Neural progenitor cell (in vitro differentiated cells): Measurements from ENCODE around the gene CAMKMT. TPM values are rescaled to one million over a fixed set of nuclear protein-coding genes. Genes with fewer than 3 reads are reported as not detected.

Experiments used
- DNase-seq: peaks from one replicate; pipeline ENCODE4 v3.0.0-alpha.2; 2016; ENCODE audit warnings: low spot score
- H2AFZ ChIP-seq: fragments of 200-600 bp; sonication (generic); replicated peaks from 2 replicates; pipeline ENCODE4 v1.6.1; 2016; ENCODE audit warnings: antibody characterized with exemption
- H3F3A ChIP-seq: fragments of 200-600 bp; sonication (generic); 2 replicates; pipeline ENCODE4 v1.6.1; 2016; ENCODE audit warnings: antibody characterized with exemption, low read depth
- H3K27ac ChIP-seq: fragments of 200-600 bp; sonication (generic); 2 replicates; pipeline ENCODE4 v1.5.1; 2016; ENCODE audit warnings: mild to moderate bottlenecking
- H3K27me3 ChIP-seq: fragments of 200-600 bp; sonication (generic); 2 replicates; pipeline ENCODE4 v1.6.1; 2016; ENCODE audit warnings: mild to moderate bottlenecking, moderate library complexity
- H3K36me3 ChIP-seq: fragments of 200-600 bp; sonication (generic); 2 replicates; pipeline ENCODE4 v1.5.1; 2016
- H3K4me1 ChIP-seq: fragments of 200-600 bp; sonication (generic); 2 replicates; pipeline ENCODE4 v1.6.1; 2016; ENCODE audit warnings: mixed run types
- H3K4me2 ChIP-seq: fragments of 200-600 bp; sonication (generic); 2 replicates; pipeline ENCODE4 v1.6.1; 2016
- H3K4me3 ChIP-seq: fragments of 200-600 bp; sonication (generic); 2 replicates; pipeline ENCODE4 v1.5.1; 2016
- H3K79me2 ChIP-seq: fragments of 200-600 bp; sonication (generic); 2 replicates; pipeline ENCODE4 v1.6.1; 2016; ENCODE audit warnings: low read depth
- H3K9ac ChIP-seq: fragments of 200-600 bp; sonication (generic); 2 replicates; pipeline ENCODE4 v1.6.1; 2016
- H3K9me3 ChIP-seq: fragments of 200-600 bp; sonication (generic); 2 replicates; pipeline ENCODE4 v1.5.1; 2016; ENCODE audit warnings: low read depth
- H4K20me1 ChIP-seq: fragments of 200-600 bp; sonication (generic); 2 replicates; pipeline ENCODE4 v1.6.1; 2016; ENCODE audit warnings: low read depth
- H3K27ac Mint-ChIP-seq: 3 replicates; pipeline ENCODE4 v1.8.0; 2021; ENCODE audit warnings: mixed read lengths
- H3K27me3 Mint-ChIP-seq: 2 replicates; pipeline ENCODE4 v1.8.0; 2022; ENCODE audit warnings: low read depth, mild to moderate bottlenecking, inconsistent platforms, moderate library complexity, mixed read lengths; ENCODE audit not compliant: insufficient read depth
- H3K36me3 Mint-ChIP-seq: 3 replicates; pipeline ENCODE4 v1.8.0; 2021; ENCODE audit warnings: mixed read lengths
- H3K4me1 Mint-ChIP-seq: 3 replicates; pipeline ENCODE4 v1.8.0; 2021; ENCODE audit warnings: mixed read lengths
- H3K4me3 Mint-ChIP-seq: 3 replicates; pipeline ENCODE4 v1.8.0; 2021; ENCODE audit warnings: mild to moderate bottlenecking, moderate library complexity, mixed read lengths
- H3K9me3 Mint-ChIP-seq: 3 replicates; pipeline ENCODE4 v1.8.0; 2020; ENCODE audit warnings: mixed read lengths
- CTCF ChIP-seq: fragments of 200-600 bp; sonication (generic); IDR thresholded peaks from 2 replicates; pipeline ENCODE4 v1.5.1; 2017; ENCODE audit warnings: antibody characterized with exemption, mild to moderate bottlenecking
- EZH2 ChIP-seq: fragments of 200-600 bp; sonication (generic); IDR thresholded peaks from 2 replicates; pipeline ENCODE4 v1.6.1; 2017; ENCODE audit warnings: antibody characterized with exemption, mild to moderate bottlenecking, moderate library complexity
- EZH2phosphoT487 ChIP-seq: fragments of 200-600 bp; sonication (generic); IDR thresholded peaks from 2 replicates; pipeline ENCODE4 v1.6.1; 2017; ENCODE audit warnings: antibody characterized with exemption
- total RNA-seq: library from RNA; depleted of rRNA; stranded (reverse); fragments of >200 nt; gene quantifications from 2 replicates; pipeline ENCODE4 v1.2.3, GENCODE V29; 2015; ENCODE audit warnings: low replicate concordance

Gene CAMKMT
- total RNA-seq, 1 donor from 2014 or later, result 28.5 TPM

DNA sequence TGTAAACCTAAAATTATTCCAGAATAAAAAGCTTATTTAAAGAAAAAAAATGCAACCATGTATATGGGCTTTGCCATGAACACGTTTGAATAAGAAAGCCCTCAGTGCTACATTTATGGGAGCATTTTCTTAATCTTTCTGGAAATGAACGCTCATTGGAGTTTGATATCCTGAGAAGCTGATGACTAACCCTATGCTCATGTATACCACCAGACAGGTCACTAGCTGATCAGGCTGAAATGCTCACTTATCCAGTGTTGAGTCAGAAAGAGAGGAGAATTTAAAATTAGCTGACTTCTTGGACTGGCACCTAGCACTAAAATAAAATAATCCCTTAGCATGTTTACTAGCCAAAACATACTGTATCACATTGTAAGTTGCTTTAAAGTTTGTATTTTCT, 324.8 kb downstream of the CAMKMT start:
- Histone ChIP-seq H3K9me3 (no peaks in the 10 kb centered on the region), H2AFZ (no peak overlapping the region), H3K9ac (no peak overlapping the region), H3K79me2 (peaks cover 4% of the 10 kb centered on the region), H3K4me1 (peaks cover 24% of the 10 kb centered on the region), H3K4me2 (no peak overlapping the region), H3K27me3 (no peaks in the 10 kb centered on the region), H3F3A (no peaks in the 10 kb centered on the region), H3K27ac (no peak overlapping the region), H4K20me1 (no peaks in the 10 kb centered on the region), H3K36me3 (no peaks in the 10 kb centered on the region), H3K4me3 (no peak overlapping the region)
- Mint-ChIP-seq H3K27me3 (peaks cover 2% of the 10 kb centered on the region), H3K4me1 (peaks cover 4% of the 10 kb centered on the region), H3K36me3 (no peaks in the 10 kb centered on the region), H3K4me3 (no peak overlapping the region), H3K27ac (no peak overlapping the region), H3K9me3 (no peaks in the 10 kb centered on the region)
- no peak for DNase-seq
- TF ChIP-seq CTCF, result no peak
- no peak for TF ChIP-seq EZH2
- TF ChIP-seq EZH2phosphoT487, result no peak

GRCh38 chr2:44687686-44688455, 326.1 kb downstream of the CAMKMT start:
- Mint-ChIP-seq H3K27ac (no peak overlapping the region), H3K4me1 (no peaks in the 10 kb centered on the region), H3K36me3 (no peaks in the 10 kb centered on the region), H3K9me3 (no peaks in the 10 kb centered on the region), H3K4me3 (no peak overlapping the region), H3K27me3 (peaks cover 2% of the 10 kb centered on the region)
- H3K79me2 ChIP-seq, result no peaks in the 10 kb centered on the region
- TF ChIP-seq EZH2phosphoT487, result no peak
- TF ChIP-seq CTCF, result no peak
- no peak for TF ChIP-seq EZH2
- no peak for DNase-seq
- H3F3A ChIP-seq, result no peaks in the 10 kb centered on the region
- no peak overlapping the region for H3K4me3 ChIP-seq
- H3K4me2 ChIP-seq, result no peak overlapping the region
- no peaks in the 10 kb centered on the region for H3K36me3 ChIP-seq
- peaks cover 12% of the 10 kb centered on the region for H3K4me1 ChIP-seq
- H3K9ac ChIP-seq, result no peak overlapping the region
- H3K9me3 ChIP-seq, result no peaks in the 10 kb centered on the region
- no peaks in the 10 kb centered on the region for H3K27me3 ChIP-seq
- H2AFZ ChIP-seq, result no peak overlapping the region
- H4K20me1 ChIP-seq, result no peaks in the 10 kb centered on the region
- no peak overlapping the region for H3K27ac ChIP-seq

DNA sequence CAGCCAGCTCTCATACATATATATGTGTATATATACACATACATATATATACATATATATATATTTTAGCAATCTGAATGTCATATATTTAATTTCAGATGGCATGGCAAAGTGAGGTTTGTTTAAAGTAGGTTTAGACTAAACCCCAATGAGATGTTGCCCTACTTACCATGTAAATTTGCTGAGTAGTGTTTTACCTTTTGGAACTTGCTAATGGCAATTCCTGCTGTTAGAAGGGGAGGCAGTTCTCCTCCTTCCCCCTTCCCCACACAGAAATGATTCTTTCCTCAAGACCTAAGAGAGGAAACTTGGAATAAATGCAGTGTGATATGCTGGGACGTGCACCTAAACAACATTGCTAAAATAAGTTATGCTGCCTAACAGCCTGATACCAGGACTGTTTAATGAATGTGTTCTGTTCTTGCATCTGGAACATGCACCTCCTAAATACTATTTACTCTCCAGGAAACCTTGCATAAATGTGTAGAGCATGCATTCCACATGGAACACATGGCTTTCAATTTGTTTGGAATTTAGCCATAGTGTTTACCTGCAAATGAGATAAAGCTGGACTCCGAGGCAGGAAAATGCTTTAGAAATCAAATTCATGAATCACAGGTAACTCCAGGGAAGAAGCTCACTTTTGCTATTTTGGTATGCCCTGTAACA, 326.8 kb downstream of the CAMKMT start:
- no peak overlapping the region for H2AFZ ChIP-seq
- H4K20me1 ChIP-seq, result no peaks in the 10 kb centered on the region
- no peak overlapping the region for H3K27ac ChIP-seq
- no peak overlapping the region for H3K9ac ChIP-seq
- no peak overlapping the region for H3K4me3 ChIP-seq
- Mint-ChIP-seq H3K27ac (no peak overlapping the region), H3K4me3 (no peak overlapping the region), H3K36me3 (no peaks in the 10 kb centered on the region), H3K4me1 (no peaks in the 10 kb centered on the region), H3K27me3 (peaks cover 2% of the 10 kb centered on the region), H3K9me3 (no peaks in the 10 kb centered on the region)
- no peaks in the 10 kb centered on the region for H3K9me3 ChIP-seq
- H3K79me2 ChIP-seq, result no peaks in the 10 kb centered on the region
- H3K4me1 ChIP-seq, result peaks cover 12% of the 10 kb centered on the region
- TF ChIP-seq EZH2phosphoT487 (no peak), CTCF (no peak), EZH2 (no peak)
- H3K27me3 ChIP-seq, result no peaks in the 10 kb centered on the region
- no peaks in the 10 kb centered on the region for H3F3A ChIP-seq
- no peak overlapping the region for H3K4me2 ChIP-seq
- no peaks in the 10 kb centered on the region for H3K36me3 ChIP-seq
- no peak for DNase-seq
